Aorta (tissue), 5 donors: ENCODE measurements around the gene ADGRB3. TPM values are rescaled to one million over a fixed set of nuclear protein-coding genes. Genes with fewer than 3 reads are reported as not detected.

Experiments used
- ATAC-seq: fragments of 200-7000 bp; cut with Tn5 transposase; one replicate; pipeline ENCODE4 v1.9.1; 2022; ENCODE audit warnings: moderate library complexity; ENCODE audit not compliant: low FRiP score
- DNase-seq, 2 donors: peaks; one replicate each; pipeline ENCODE4 v3.0.0-alpha.2; 2020
- H3K27ac ChIP-seq, 2 donors: one replicate each; pipeline ENCODE4 v1.5.1; 2013; ENCODE audit warnings: low read length in 2 of 2, mild to moderate bottlenecking in 2 of 2, moderate library complexity in 2 of 2, control low read depth in 1 of 2, inconsistent platforms in 1 of 2, low read depth in 1 of 2
- H3K27me3 ChIP-seq, 2 donors: one replicate each; pipeline ENCODE4 v1.6.1; 2013; ENCODE audit warnings: control low read depth in 1 of 2, low read length in 1 of 2, mild to moderate bottlenecking in 1 of 2, moderate library complexity in 1 of 2; ENCODE audit not compliant: insufficient read depth in 2 of 2, control insufficient read depth in 1 of 2
- H3K36me3 ChIP-seq, 2 donors: one replicate each; pipeline ENCODE4 v1.6.1; 2013; ENCODE audit warnings: control low read depth in 1 of 2, low read length in 1 of 2, mild to moderate bottlenecking in 1 of 2; ENCODE audit not compliant: insufficient read depth in 2 of 2, control insufficient read depth in 1 of 2
- H3K4me1 ChIP-seq, 2 donors: one replicate each; pipeline ENCODE4 v1.6.1; 2013; ENCODE audit warnings: low read length in 2 of 2, control low read depth in 1 of 2, mild to moderate bottlenecking in 1 of 2, moderate library complexity in 1 of 2; ENCODE audit not compliant: insufficient read depth in 2 of 2, control insufficient read depth in 1 of 2
- H3K4me3 ChIP-seq, 2 donors: one replicate each; pipeline ENCODE4 v1.5.1; 2013; ENCODE audit warnings: low read length in 2 of 2, control low read depth in 1 of 2, mild to moderate bottlenecking in 1 of 2
- H3K9me3 ChIP-seq: one replicate; pipeline ENCODE4 v1.6.1; 2013; ENCODE audit warnings: mild to moderate bottlenecking, low read length; ENCODE audit not compliant: control insufficient read depth
- WGBS, 2 donors: extraction: QIAGEN DNeasy Blood & Tissue Kit; methylation state at CpG; one replicate each; pipeline ENCODE4 v1.1.7; 2013; 5-methylcytosine and 5-hydroxymethylcytosine counted together
- intact Hi-C, 2 donors: fragments of 100-400 bp; cut with DNase I; formaldehyde crosslinking; loops; one replicate each; pipeline versions ENCODE4 v1.14.2 to v1.15.0; 2022
- polyA plus RNA-seq, 2 donors: library from polyadenylated mRNA; stranded (reverse); fragments of 200-250 nt; gene quantifications; one replicate each; pipeline ENCODE4 v1.2.3, GENCODE V29; 2013
- total RNA-seq, 2 donors: library from RNA; stranded (reverse); fragmentation: NEBNext Ultra II Directional; extraction: Animal tissue kit (Norgen Biotek cat#: 25700); gene quantifications; one replicate each; pipeline ENCODE4 v1.2.1, GENCODE V29; 2021
- donor health status: healthy with polysubstance abuse.
- donor health status: Bipolar disorder and iron deficiency.
- donor health status: DM: no; HTN: no; CAD: no.
- donor health status: DM: no; HTN: no; CAD: no.
- donor health status: DM: yes; HTN: yes; CAD: no.

ADGRB3 gene
- total and polyA plus RNA-seq, 4 donors: 1.8 to 6.1 (median 5.4) TPM; not detected in 1

- no peaks in the 10 kb centered on the region for H3K9me3 ChIP-seq
- ATAC-seq: no peak
- DNase-seq: no peak
- H3K4me3 ChIP-seq: no peak overlapping the region
- no peaks in the 10 kb centered on the region for H3K27me3 ChIP-seq
- H3K36me3 ChIP-seq: no peaks in the 10 kb centered on the region
- H3K27ac ChIP-seq: no peak overlapping the region
- no peaks in the 10 kb centered on the region for H3K4me1 ChIP-seq
- WGBS, 2 donors: 80 to 87% methylated on average over 5 of the region's 5 CpGs
- intact Hi-C loops: no loop called here
These were observed 95.4 kb downstream of the ADGRB3 start for GRCh38 chr6:68730291-68731054.

- Histone ChIP-seq H3K9me3 (no peaks in the 10 kb centered on the region), H3K27ac (no peak overlapping the region), H3K27me3 (no peaks in the 10 kb centered on the region), H3K4me1 (no peaks in the 10 kb centered on the region), H3K4me3 (no peak overlapping the region), H3K36me3 (no peaks in the 10 kb centered on the region)
- no peak for ATAC-seq
- intact Hi-C loops: no loop called here
- DNase-seq: no peak
- WGBS, 2 donors: 90 to 96% methylated on average over 5 of the region's 5 CpGs
These were observed 97.3 kb downstream of the ADGRB3 start for GRCh38 chr6:68732423-68732822.

- Histone ChIP-seq H3K27ac (no peak overlapping the region), H3K4me1 (no peaks in the 10 kb centered on the region), H3K9me3 (no peaks in the 10 kb centered on the region), H3K36me3 (no peaks in the 10 kb centered on the region), H3K27me3 (peaks cover 0 to 2% of the 10 kb centered on the region in 2 donors), H3K4me3 (no peak overlapping the region)
- ATAC-seq (no peak), DNase-seq (no peak)
- intact Hi-C loops: no loop called here
These were observed 100.8 kb downstream of the ADGRB3 start for GRCh38 chr6:68735866-68736265.

- no peak overlapping the region for H3K27ac ChIP-seq
- no peaks in the 10 kb centered on the region for H3K9me3 ChIP-seq
- peaks cover 0 to 2% of the 10 kb centered on the region in 2 donors for H3K27me3 ChIP-seq
- H3K4me3 ChIP-seq: no peak overlapping the region
- DNase-seq (no peak), ATAC-seq (no peak)
- no peaks in the 10 kb centered on the region for H3K36me3 ChIP-seq
- intact Hi-C loops: no loop called here
- no peaks in the 10 kb centered on the region for H3K4me1 ChIP-seq
These were observed 102.0 kb downstream of the ADGRB3 start for GRCh38 chr6:68737061-68737460.

GRCh38 chr6:68738039-68738438 lies 103.0 kb downstream of the ADGRB3 start:
- no peak for ATAC-seq
- no peak for DNase-seq
- Histone ChIP-seq H3K27ac (no peak overlapping the region), H3K36me3 (no peaks in the 10 kb centered on the region), H3K4me3 (no peak overlapping the region), H3K27me3 (peaks cover 0 to 2% of the 10 kb centered on the region in 2 donors), H3K9me3 (no peaks in the 10 kb centered on the region), H3K4me1 (no peaks in the 10 kb centered on the region)
- intact Hi-C loops: no loop called here

GRCh38 chr6:68740828-68741500 lies 105.9 kb downstream of the ADGRB3 start:
- ATAC-seq: no peak
- Histone ChIP-seq H3K4me3 (no peak overlapping the region), H3K27me3 (peaks cover 0 to 2% of the 10 kb centered on the region in 2 donors), H3K27ac (no peak overlapping the region), H3K4me1 (no peaks in the 10 kb centered on the region), H3K36me3 (no peaks in the 10 kb centered on the region), H3K9me3 (no peaks in the 10 kb centered on the region)
- WGBS, 2 donors: 80 to 81% methylated on average over 2 of the region's 2 CpGs
- intact Hi-C loops: no loop called here
- DNase-seq: no peak

- DNase-seq (no peak), ATAC-seq (no peak)
- no peaks in the 10 kb centered on the region for H3K4me1 ChIP-seq
- intact Hi-C loops: no loop called here
- peaks cover 0 to 2% of the 10 kb centered on the region in 2 donors for H3K27me3 ChIP-seq
- WGBS, 2 donors: 63 to 75% methylated on average over 5 of the region's 5 CpGs
- H3K4me3 ChIP-seq: no peak overlapping the region
- no peak overlapping the region for H3K27ac ChIP-seq
- no peaks in the 10 kb centered on the region for H3K36me3 ChIP-seq
- H3K9me3 ChIP-seq: no peaks in the 10 kb centered on the region
These were observed 106.7 kb downstream of the ADGRB3 start for GRCh38 chr6:68741501-68742386.

GRCh38 chr6:68743099-68743498 lies 108.0 kb downstream of the ADGRB3 start:
- ATAC-seq: no peak
- Histone ChIP-seq H3K27me3 (peaks cover 0 to under 1% of the 10 kb centered on the region in 2 donors), H3K4me3 (no peak overlapping the region), H3K4me1 (no peaks in the 10 kb centered on the region), H3K27ac (no peak overlapping the region), H3K9me3 (no peaks in the 10 kb centered on the region), H3K36me3 (no peaks in the 10 kb centered on the region)
- DNase-seq: no peak
- 15 to 47% methylated on average over 1 of the region's 1 CpG for WGBS, 2 donors
- intact Hi-C loops: no loop called here
